HG03039 (cell line): Measurements from ENCODE around the gene POLR2I.

ENCODE experiments used
- ATAC-seq: cut with Tn5 transposase; IDR thresholded peaks from one replicate; pipeline ENCODE4 v1.9.1; 2021; ENCODE audit warnings: mild to moderate bottlenecking, moderate library complexity; ENCODE audit not compliant: unreplicated experiment

The POLR2I gene

GRCh38 chr19:36064826-36065225, 49.8 kb downstream of the POLR2I start:
- no peak for ATAC-seq
